Common myeloid progenitor, CD34-positive (primary cell): Measurements from ENCODE around the gene NPHP1. TPM values are rescaled to one million over a fixed set of nuclear protein-coding genes. Genes with fewer than 3 reads are reported as not detected.
A peak's percentile ranks its signal among the peaks of the same experiment; 100 is the strongest.
"Not testable (repeated sequence)": the region's sequence is repeated elsewhere in the genome, so short reads cannot be mapped to it uniquely, and the experiment has no call there.

ENCODE experiments used
- CTCF ChIA-PET: fragments of 350-600 bp; sonication (Branson Sonifier 250); formaldehyde crosslinking; loops from one replicate; lab custom pipeline; 2021; ENCODE audit warnings: antibody characterized with exemption; lab: Charles Lee
- POLR2A ChIA-PET: fragments of 350-600 bp; sonication (Branson Sonifier 250); formaldehyde crosslinking; loops from one replicate; lab custom pipeline; 2021; ENCODE audit warnings: antibody characterized with exemption; lab: Charles Lee
- DNase-seq, 3 donors: peaks; one replicate each; pipeline versions ENCODE4 v3.0.0 to v3.0.0-alpha.2; 2013
- H3K27ac ChIP-seq, 2 experiments: 1 replicate in 1 of 2; 2 replicates in 1 of 2; pipeline ENCODE4 v1.7.0; 2013; ENCODE audit warnings: inconsistent platforms in 2 of 2, low read length in 2 of 2, mild to moderate bottlenecking in 2 of 2, low read depth in 1 of 2, moderate library complexity in 1 of 2; ENCODE audit not compliant: severe bottlenecking in 2 of 2, insufficient read depth in 1 of 2, poor library complexity in 1 of 2
- H3K27me3 ChIP-seq, 5 experiments: replicated peaks in 2 of 5; 1 replicate in 3 of 5; 2 replicates in 2 of 5; pipeline versions ENCODE4 v1.6.1 to v1.7.0; 2013; ENCODE audit warnings: low read length in 4 of 5, mild to moderate bottlenecking in 2 of 5, moderate library complexity in 2 of 5, inconsistent platforms in 1 of 5; ENCODE audit not compliant: insufficient read depth in 5 of 5, control insufficient read depth in 4 of 5
- H3K36me3 ChIP-seq, 4 experiments: 1 replicate in 2 of 4; 2 replicates in 2 of 4; pipeline versions ENCODE4 v1.6.1 to v1.7.0; 2013; ENCODE audit warnings: low read length in 3 of 4, control low read depth in 1 of 4, mild to moderate bottlenecking in 1 of 4; ENCODE audit not compliant: control insufficient read depth in 4 of 4, insufficient read depth in 4 of 4
- H3K4me1 ChIP-seq, 4 experiments: 1 replicate in 3 of 4; 2 replicates in 1 of 4; pipeline versions ENCODE4 v1.6.1 to v1.7.1; 2013; ENCODE audit warnings: low read length in 3 of 4, mild to moderate bottlenecking in 3 of 4, control low read depth in 1 of 4, inconsistent platforms in 1 of 4, moderate library complexity in 1 of 4; ENCODE audit not compliant: control insufficient read depth in 4 of 4, insufficient read depth in 4 of 4; ENCODE audit errors: control extremely low read depth in 1 of 4
- H3K4me3 ChIP-seq, 7 experiments: 1 replicate in 4 of 7; 2 replicates in 3 of 7; pipeline versions ENCODE4 v1.5.1 to v1.7.0; 2013; ENCODE audit warnings: mild to moderate bottlenecking in 7 of 7, low read length in 6 of 7, moderate library complexity in 6 of 7, inconsistent platforms in 2 of 7, low read depth in 2 of 7, control low read depth in 1 of 7; ENCODE audit not compliant: insufficient read depth in 4 of 7, control insufficient read depth in 1 of 7; ENCODE audit errors: extremely low read depth in 1 of 7
- H3K9me3 ChIP-seq, 5 experiments: 1 replicate in 4 of 5; 2 replicates in 1 of 5; pipeline versions ENCODE4 v1.6.1 to v1.7.1; 2013; ENCODE audit warnings: low read length in 4 of 5, mild to moderate bottlenecking in 2 of 5, inconsistent platforms in 1 of 5, low read depth in 1 of 5, moderate library complexity in 1 of 5; ENCODE audit not compliant: control insufficient read depth in 4 of 5, insufficient read depth in 2 of 5; ENCODE audit errors: control extremely low read depth in 1 of 5
- WGBS: methylation state at CpG from one replicate; pipeline ENCODE4 v1.1.5; 2013; ENCODE audit not compliant: insufficient coverage; 5-methylcytosine and 5-hydroxymethylcytosine counted together
- polyA plus RNA-seq: library from polyadenylated mRNA; unstranded; fragments of 120-200 nt; gene quantifications from one replicate; pipeline ENCODE4 v1.2.1, GENCODE V29; 2013

The NPHP1 gene
- 4.1 TPM for polyA plus RNA-seq

DNA sequence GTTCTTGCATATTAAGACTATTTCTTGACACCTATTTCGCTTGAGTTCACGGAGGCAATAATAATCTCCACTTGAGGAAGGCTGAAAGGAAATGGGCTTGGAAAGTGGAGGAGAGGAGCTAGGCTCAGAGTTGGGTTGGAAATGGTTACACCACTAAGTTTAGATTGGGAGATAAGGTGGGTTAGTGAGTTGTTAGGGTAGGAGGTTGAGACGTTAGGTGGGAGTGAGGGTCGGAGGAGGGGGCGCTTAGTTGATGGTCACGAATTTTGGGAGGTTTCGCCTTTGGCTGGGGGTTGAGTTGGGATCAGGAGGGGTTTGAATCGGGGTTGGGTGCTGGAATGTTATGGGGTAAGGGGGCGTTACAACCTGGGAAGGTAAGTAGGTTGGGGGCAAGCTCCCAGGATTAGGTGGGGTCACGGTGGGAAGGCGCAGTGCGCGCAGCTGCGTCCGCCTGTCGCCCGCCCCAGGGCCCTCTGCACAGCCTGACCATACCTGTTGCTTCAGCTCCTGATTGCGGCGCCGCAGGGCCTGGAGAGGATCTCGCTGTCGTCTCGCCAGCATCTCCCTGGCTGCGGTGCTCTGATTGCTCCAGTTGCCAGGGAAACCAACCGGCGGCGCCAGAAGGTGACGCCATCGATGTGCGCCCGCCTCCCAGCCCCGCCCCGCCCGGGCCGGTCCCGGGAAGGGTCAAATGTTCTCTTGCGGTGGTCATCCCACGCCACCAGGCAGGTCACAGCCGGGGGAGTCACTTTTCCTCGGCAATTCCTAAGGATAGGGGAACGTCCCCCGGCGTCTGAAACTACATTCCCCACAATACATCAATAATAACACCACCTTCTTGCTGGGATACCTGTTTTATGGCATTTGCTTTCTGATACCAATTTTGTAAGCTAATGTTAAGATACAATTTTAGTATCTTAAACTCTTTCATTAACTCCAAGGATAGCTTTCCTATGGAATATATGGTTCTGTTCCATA lies at the start of gene NPHP1:
Gene NPHP1, minus strand, starts transcription at position 606 of the 978 bp plus-strand sequence. Its CDS starts 45 bp downstream, at position 561.
- WGBS: 2% methylated on average over 21 of the region's 43 CpGs
- Histone ChIP-seq H3K9me3 (no peaks in the 10 kb centered on the region), H3K27ac (peak within 1 kb of the TSS; percentile 61 to 83), H3K27me3 (no peaks in the 10 kb centered on the region), H3K4me1 (peaks cover 7 to 16% (median 12%) of the 10 kb centered on the region in 4 experiments), H3K36me3 (peaks cover 0 to 10% (median 4%) of the 10 kb centered on the region in 4 experiments), H3K4me3 (peak within 1 kb of the TSS; percentile 55 to 87 (median 80))
- POLR2A ChIA-PET: no interaction called here
- DNase-seq: peak; percentile 75 to 82 (median 76)
- CTCF ChIA-PET: no interaction called here

DNA sequence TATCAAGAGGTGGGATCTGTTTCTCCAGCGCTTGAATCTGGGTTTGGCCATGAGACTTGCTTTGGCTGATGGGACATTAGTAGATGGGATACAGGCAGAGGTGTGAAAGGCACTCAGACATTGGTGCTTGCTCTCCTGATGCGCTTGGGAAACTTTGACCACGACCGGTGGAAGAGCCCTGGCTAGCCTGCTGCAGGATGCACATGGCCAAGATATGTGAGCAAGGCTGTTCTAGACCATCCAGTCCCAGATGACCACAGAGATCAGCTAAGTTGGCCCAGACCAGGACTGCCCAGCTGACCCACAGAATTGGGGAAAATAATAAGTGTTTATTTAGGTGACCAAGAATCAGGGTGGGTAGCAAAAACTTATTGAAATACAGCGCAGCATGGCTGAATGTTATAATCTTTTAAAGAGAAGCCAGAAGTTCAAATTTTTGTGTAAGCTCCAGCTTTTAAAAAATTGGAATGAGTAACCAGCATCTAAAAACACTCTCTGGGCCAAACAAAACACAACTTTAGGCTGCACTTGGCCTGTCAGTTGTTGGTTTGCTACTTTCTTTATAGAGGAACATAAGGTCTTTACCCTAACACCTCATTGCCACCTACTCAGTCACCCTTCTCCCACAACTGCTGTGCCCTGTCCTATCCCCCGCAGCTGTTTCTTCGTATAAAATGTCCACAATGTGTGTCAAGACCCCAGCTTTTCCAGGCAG lies 43.4 kb upstream of the NPHP1 start:
- H3K36me3 ChIP-seq, H3K4me3 ChIP-seq, H3K27me3 ChIP-seq, H3K27ac ChIP-seq, DNase-seq, H3K9me3 ChIP-seq, POLR2A ChIA-PET, CTCF ChIA-PET, H3K4me1 ChIP-seq: not testable (repeated sequence)
- no CpG with 5 or more reads among the region's 7 CpGs for WGBS

DNA sequence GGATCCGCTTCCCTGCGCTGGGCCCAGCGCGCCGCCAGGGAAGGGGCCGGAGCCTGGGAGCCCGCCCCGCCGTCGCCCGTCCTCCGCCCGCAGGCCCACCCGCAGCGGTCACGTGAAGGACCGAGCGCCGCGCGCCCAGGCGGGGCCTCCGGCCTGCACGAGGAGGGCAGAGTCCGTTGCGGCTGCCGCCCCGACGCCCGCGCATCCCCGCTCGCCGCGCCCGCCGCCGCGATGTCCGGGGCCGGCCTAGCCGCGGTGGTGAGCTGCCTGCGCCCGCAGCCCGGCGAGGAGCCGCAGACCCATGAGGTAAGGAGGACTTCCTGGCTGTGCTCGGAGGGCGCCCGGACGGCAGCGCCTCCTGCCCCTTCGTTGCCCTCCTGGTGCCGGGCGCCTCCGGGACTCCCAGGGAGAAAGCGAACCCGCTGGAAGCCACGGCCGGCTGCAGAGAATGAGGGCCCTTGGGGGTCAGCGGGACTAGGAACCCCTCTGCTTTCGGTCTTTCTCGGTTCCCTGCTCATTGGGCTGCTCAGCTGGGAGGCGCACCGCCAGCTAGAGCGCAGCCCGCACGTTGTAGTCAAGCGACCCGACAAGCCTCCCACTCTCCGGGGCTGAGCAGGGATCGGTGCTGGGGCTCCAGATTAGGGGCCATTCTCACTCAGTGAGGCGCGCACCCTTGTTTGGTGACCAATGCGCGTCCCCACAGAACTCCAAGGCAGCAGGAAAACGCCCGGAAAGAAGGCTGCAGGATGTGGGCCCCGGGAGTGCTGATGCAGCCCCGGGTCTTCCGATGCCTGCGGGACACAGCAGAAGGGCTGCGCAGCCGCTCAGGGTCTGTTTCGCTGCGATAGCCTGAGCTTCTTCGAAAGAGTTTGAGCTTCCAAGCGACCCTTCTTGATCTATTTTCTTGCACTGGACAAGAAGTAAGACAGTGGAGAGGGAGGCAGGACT lies 40.9 kb upstream of the NPHP1 start:
- DNase-seq, POLR2A ChIA-PET, H3K9me3 ChIP-seq, H3K4me3 ChIP-seq, H3K27me3 ChIP-seq, H3K4me1 ChIP-seq, H3K27ac ChIP-seq, CTCF ChIA-PET, H3K36me3 ChIP-seq: not testable (repeated sequence)
- WGBS: no CpG with 5 or more reads among the region's 89 CpGs

- DNase-seq, H3K4me3 ChIP-seq, POLR2A ChIA-PET, H3K36me3 ChIP-seq, H3K9me3 ChIP-seq, CTCF ChIA-PET, H3K4me1 ChIP-seq, H3K27me3 ChIP-seq, H3K27ac ChIP-seq: not testable (repeated sequence)
- WGBS: no CpG with 5 or more reads among the region's 3 CpGs
Measured at GRCh38 chr2:110243283-110243682, 38.5 kb upstream of the NPHP1 start.

DNA sequence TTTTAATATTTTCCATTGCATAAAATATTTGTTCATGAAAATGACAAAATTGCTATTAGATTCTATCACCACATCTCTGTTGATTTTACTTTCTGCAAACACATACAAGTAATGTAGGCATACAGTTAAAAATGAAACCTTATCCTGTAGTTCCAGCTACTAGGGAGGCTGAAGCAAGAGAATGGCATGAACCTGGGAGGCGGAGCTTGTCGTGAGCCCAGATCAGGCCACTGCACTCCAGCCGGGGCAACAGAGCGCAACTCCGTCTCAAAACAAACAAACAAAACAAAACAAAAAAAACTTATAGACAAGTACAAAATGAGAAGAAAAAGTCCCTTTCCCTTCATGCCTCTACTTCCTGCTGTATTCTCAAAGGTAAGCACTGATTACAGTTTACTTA lies 29.7 kb upstream of the NPHP1 start:
- DNase-seq, CTCF ChIA-PET, H3K27ac ChIP-seq, POLR2A ChIA-PET, H3K4me1 ChIP-seq, H3K4me3 ChIP-seq, H3K9me3 ChIP-seq, H3K27me3 ChIP-seq, H3K36me3 ChIP-seq: not testable (repeated sequence)
- no CpG with 5 or more reads among the region's 5 CpGs for WGBS

DNA sequence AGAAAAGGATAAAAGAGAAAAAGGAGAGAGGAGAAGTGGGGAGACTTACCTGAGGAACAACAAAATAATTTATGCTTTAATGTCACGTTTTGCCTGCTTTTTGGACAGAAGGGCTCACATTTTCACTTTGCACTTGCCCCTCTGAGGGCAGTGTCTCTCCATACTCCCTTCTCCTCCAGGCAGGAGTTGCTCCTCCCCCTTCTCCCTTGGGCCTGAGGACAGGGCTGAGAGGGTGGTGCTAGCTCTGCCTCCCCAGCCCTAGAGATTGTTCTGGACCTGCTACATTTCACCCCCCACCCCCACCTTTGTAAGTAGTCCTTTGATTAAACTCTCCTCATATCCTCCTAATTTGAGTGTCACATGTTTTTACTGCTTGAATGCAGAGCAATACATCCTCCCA lies 25.1 kb upstream of the NPHP1 start:
- H3K9me3 ChIP-seq, H3K27ac ChIP-seq, CTCF ChIA-PET, DNase-seq, POLR2A ChIA-PET, H3K4me3 ChIP-seq, H3K4me1 ChIP-seq, H3K36me3 ChIP-seq, H3K27me3 ChIP-seq: not testable (repeated sequence)
- WGBS: no CpG with 5 or more reads among the region's 1 CpG
